ENCODE data around the gene PTGES3L. TPM values are rescaled to one million over a fixed set of nuclear protein-coding genes. Genes with fewer than 3 reads are reported as not detected.
A peak's percentile ranks its signal among the peaks of the same experiment; 100 is the strongest.

PTGES3L gene
- total and polyA plus RNA-seq, 2 of the 13 experiments (the other 11 are each of a cell fraction or from before 2014, with no cell fraction given): 1.2 to 2.9 TPM

- Histone ChIP-seq H3K4me2 (ENCODE audit: low read depth, low read length) (no peak overlapping the region), H3K4me3 (replicated peaks in 1 of 3; ENCODE audit: insufficient read depth in 1 of 3, low read depth in 2 of 3, low read length in 3 of 3) (no peak overlapping the region), H3K27ac (ENCODE audit: extremely low read length, insufficient read depth, low read length) (no peak overlapping the region), H3K36me3 (replicated peaks in 1 of 2; ENCODE audit: control insufficient read depth in 1 of 2, insufficient read depth in 2 of 2, low read length in 2 of 2) (peaks cover 9 to 35% of the 10 kb centered on the region in 2 experiments), H2AFZ (ENCODE audit: low read length) (no peak overlapping the region), H3K9me3 (ENCODE audit: low read length) (no peaks in the 10 kb centered on the region), H3K79me2 (ENCODE audit: insufficient read depth, low read length) (no peaks in the 10 kb centered on the region), H3K27me3 (ENCODE audit: control insufficient read depth in 1 of 2, insufficient read depth in 2 of 2, low read length in 2 of 2) (no peaks in the 10 kb centered on the region), H3K9ac (ENCODE audit: insufficient read depth, low read depth, low read length) (no peak overlapping the region), H3K4me1 (ENCODE audit: insufficient read depth, low read length) (peaks cover 13% of the 10 kb centered on the region), H4K20me1 (ENCODE audit: insufficient read depth, low read length) (no peaks in the 10 kb centered on the region)
- intact Hi-C loops (cut with micrococcal nuclease; ENCODE audit: unreplicated experiment): no loop called here
- ChIA-PET CTCF (ENCODE audit: low intra/inter-chr PET ratio, low total read pairs) (no interaction called here), POLR2A (interaction anchor here (1.4 to 1.7 kb wide), 2 partner anchors 44 to 129 kb away, joined by 7 to 8 read pairs; partner anchors contain the start of genes BECN1 and RPL27)
- in situ Hi-C loops (cut with HindIII; ENCODE audit: extremely low pct_ligation_motif_present, low pct_unique_long_range_greater_than_20kb): no loop called here
- DNase-seq (ENCODE audit: low spot score) (peak; percentile 55), ATAC-seq (peak; percentile 73), FAIRE-seq (peak; percentile 86)
- WGBS (ENCODE audit: low lambda C conversion rate): 77% methylated on average over 1 of the region's 1 CpG
- BruUV-seq (replicated peaks): no TSS peak
- TF ChIP-seq ETS1 (CRISPR knock-in tag; IDR thresholded peaks at IDR 0.05) (no peak), ZNF615 (CRISPR knock-in tag; IDR thresholded peaks at IDR 0.05; ENCODE audit: borderline replicate concordance) (no peak), ZFP37 (CRISPR knock-in tag; IDR thresholded peaks at IDR 0.05; ENCODE audit: borderline replicate concordance) (no peak), ZBED4 (CRISPR knock-in tag; IDR thresholded peaks at IDR 0.05; ENCODE audit: borderline replicate concordance) (no peak), ZBTB40 (IDR thresholded peaks at IDR 0.05) (no peak), ZBTB40 (CRISPR knock-in tag; IDR thresholded peaks at IDR 0.05) (0 out of 2 replicates have a peak, but pooled peaks have one; percentile 22), RARA (CRISPR knock-in tag; IDR thresholded peaks at IDR 0.05) (peak; percentile 17; the same call in 1 of the 2 replicates), ZNF326 (CRISPR knock-in tag; IDR thresholded peaks at IDR 0.05; ENCODE audit: borderline replicate concordance) (no peak)
Observed at GRCh38 chr17:42953669-42954068, 26.2 kb downstream of the PTGES3L start.

All from HepG2 (cell line).